Skeletal muscle tissue (tissue), 4 donors: Measurements from ENCODE around the gene OR2AE1. TPM values are rescaled to one million over a fixed set of nuclear protein-coding genes. Genes with fewer than 3 reads are reported as not detected.

Experiments used
- H3K27ac ChIP-seq: one replicate; pipeline ENCODE4 v1.7.0; 2013; ENCODE audit warnings: mild to moderate bottlenecking, low read depth, low read length, inconsistent platforms
- H3K27me3 ChIP-seq, 3 donors: one replicate each; pipeline ENCODE4 v1.7.0; 2013; ENCODE audit warnings: low read length in 3 of 3; ENCODE audit not compliant: control insufficient read depth in 3 of 3, insufficient read depth in 3 of 3
- H3K36me3 ChIP-seq, 3 donors: one replicate each; pipeline ENCODE4 v1.7.0; 2013; ENCODE audit warnings: low read length in 3 of 3; ENCODE audit not compliant: control insufficient read depth in 3 of 3, insufficient read depth in 3 of 3
- H3K4me1 ChIP-seq, 3 donors: one replicate each; pipeline ENCODE4 v1.7.0; 2013; ENCODE audit warnings: low read length in 3 of 3, mild to moderate bottlenecking in 3 of 3; ENCODE audit not compliant: control insufficient read depth in 3 of 3, insufficient read depth in 3 of 3
- H3K4me3 ChIP-seq, 3 donors: one replicate each; pipeline ENCODE4 v1.7.0; 2013; ENCODE audit warnings: low read length in 3 of 3
- H3K9ac ChIP-seq, 3 donors: one replicate each; pipeline ENCODE4 v1.7.0; 2013; ENCODE audit warnings: low read length in 3 of 3, mild to moderate bottlenecking in 3 of 3, moderate library complexity in 2 of 3, low read depth in 1 of 3
- H3K9me3 ChIP-seq, 3 donors: one replicate each; pipeline ENCODE4 v1.7.0; 2013; ENCODE audit warnings: low read length in 3 of 3; ENCODE audit not compliant: control insufficient read depth in 3 of 3
- total RNA-seq: library from RNA; depleted of rRNA; stranded (reverse); fragments of >200 nt; gene quantifications from one replicate; pipeline ENCODE4 v1.2.3, GENCODE V29; 2014
- donor health status: Osteomylitis.

The OR2AE1 gene, protein sequence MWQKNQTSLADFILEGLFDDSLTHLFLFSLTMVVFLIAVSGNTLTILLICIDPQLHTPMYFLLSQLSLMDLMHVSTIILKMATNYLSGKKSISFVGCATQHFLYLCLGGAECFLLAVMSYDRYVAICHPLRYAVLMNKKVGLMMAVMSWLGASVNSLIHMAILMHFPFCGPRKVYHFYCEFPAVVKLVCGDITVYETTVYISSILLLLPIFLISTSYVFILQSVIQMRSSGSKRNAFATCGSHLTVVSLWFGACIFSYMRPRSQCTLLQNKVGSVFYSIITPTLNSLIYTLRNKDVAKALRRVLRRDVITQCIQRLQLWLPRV
- total RNA-seq: not detected

DNA sequence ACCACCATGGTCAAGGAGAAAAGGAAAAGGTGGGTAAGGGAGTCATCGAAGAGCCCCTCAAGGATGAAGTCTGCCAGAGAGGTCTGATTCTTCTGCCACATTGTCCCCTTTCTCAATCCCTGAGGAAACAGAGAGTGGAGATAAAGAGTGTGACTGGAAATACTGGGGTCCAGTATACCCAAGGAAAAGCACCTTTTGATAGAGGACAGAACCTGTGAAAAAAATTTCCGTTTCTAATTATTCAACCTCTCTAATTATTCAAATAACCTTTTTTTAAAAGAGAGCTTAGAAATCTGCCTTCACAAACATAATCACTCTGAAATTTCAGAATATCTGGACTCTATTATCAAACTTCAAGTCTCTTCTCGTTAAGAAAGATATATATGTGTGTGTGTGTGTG, at the start of gene OR2AE1:
Gene OR2AE1 (minus strand): TSS at position 101 of the 400 bp plus-strand sequence. CDS start 0 bp downstream, at position 101.
- Histone ChIP-seq H3K27ac (no peak within 1 kb of the TSS), H3K27me3 (no peaks in the 10 kb centered on the region), H3K9ac (no peak within 1 kb of the TSS), H3K36me3 (peaks cover 0 to 2% (median 0%) of the 10 kb centered on the region in 3 donors), H3K4me1 (no peaks in the 10 kb centered on the region), H3K4me3 (no peak within 1 kb of the TSS), H3K9me3 (no peaks in the 10 kb centered on the region)

DNA sequence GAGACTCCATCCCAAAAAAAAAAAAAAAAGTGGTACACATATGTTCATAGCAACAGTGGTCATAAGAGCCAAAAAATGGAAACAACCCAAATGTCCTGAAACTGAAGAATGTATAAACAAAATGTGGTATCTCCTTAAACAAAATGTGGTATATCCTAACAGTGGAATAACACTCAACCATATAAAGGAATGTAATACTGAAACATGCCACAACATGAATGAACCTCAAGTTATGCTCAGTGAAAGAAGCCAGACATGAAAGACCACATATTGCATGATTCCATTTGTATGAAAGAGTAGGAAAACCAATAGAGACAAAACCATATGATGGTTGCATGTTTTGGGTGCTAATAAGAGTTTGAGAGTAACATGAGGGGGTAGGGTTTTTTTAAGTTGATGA, 49.5 kb upstream of the OR2AE1 start:
- no peaks in the 10 kb centered on the region for H3K36me3 ChIP-seq
- no peaks in the 10 kb centered on the region for H3K9me3 ChIP-seq
- no peak overlapping the region for H3K27ac ChIP-seq
- H3K4me1 ChIP-seq: peaks cover 0 to 5% (median 0%) of the 10 kb centered on the region in 3 donors
- H3K9ac ChIP-seq: no peak overlapping the region
- peaks cover 0 to 22% (median 6%) of the 10 kb centered on the region in 3 donors for H3K27me3 ChIP-seq
- no peak overlapping the region for H3K4me3 ChIP-seq

DNA sequence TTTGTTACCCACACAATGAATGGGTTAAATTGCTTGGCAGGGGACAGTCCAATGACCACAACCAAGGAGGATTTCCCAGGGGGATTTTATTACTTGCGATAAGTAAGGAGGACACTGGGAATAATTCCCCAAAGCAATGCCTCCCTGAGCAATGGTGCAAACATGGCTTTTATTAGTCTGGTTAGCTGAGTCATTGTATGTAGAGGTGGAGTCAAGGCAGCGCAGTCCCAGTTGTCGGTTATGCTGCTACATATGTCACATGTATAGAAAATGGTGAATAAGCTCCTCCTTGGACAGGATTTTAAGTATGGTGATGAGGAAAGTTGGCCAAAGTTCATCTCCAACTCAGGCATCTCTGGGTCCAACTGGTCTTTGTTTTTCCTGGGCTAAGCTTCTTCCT, 46.4 kb upstream of the OR2AE1 start:
- H3K27me3 ChIP-seq: peaks cover 0 to 11% (median 2%) of the 10 kb centered on the region in 3 donors
- no peaks in the 10 kb centered on the region for H3K36me3 ChIP-seq
- H3K9ac ChIP-seq: no peak overlapping the region
- H3K4me1 ChIP-seq: peaks cover 4 to 13% (median 8%) of the 10 kb centered on the region in 3 donors
- H3K27ac ChIP-seq: no peak overlapping the region
- H3K4me3 ChIP-seq: no peak overlapping the region
- no peaks in the 10 kb centered on the region for H3K9me3 ChIP-seq

DNA sequence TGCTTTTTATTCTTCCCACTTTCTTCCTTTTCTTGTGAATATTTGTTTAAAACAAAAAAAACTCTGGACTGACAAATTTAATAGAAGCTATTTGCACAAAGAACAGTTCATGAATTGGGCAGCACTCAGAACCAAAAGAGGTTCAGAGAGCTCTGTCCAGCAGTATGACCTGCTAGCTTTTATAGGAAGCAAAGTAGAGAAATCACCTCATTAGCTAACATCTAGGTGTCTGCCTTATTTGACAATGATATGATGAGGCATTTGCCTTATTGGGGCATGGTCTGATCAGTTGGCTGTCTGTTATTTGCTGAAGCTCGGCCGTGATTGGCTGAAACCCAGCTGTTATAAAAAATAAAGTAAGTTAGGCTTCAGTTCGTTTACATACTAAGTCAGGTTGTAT, 43.3 kb upstream of the OR2AE1 start:
- no peaks in the 10 kb centered on the region for H3K27me3 ChIP-seq
- peak overlapping the region; percentile 84 to 92 (median 85) for H3K4me3 ChIP-seq
- peak overlapping the region in 2 of 3 donors; percentile 84 to 86 for H3K9ac ChIP-seq
- H3K9me3 ChIP-seq: no peaks in the 10 kb centered on the region
- peak overlapping the region; percentile 82 for H3K27ac ChIP-seq
- H3K4me1 ChIP-seq: peaks cover 17 to 25% (median 24%) of the 10 kb centered on the region in 3 donors
- H3K36me3 ChIP-seq: peaks cover 4 to 21% (median 11%) of the 10 kb centered on the region in 3 donors

DNA sequence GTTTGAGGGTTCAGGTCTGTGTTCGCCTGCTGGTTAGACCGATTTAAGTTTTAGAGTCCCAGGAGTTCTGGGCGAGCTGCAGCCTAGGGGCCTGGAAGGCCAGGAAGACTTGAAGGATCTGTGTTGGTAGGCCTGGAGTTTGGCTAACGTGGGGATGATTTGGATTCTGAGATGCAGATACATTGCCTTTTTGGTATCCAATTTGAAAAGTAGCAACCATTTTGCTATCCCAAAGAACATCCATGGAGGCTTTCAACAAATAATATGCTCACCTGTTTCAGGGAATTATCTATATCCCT, 42.9 kb upstream of the OR2AE1 start:
- Histone ChIP-seq H3K36me3 (peaks cover 4 to 22% (median 11%) of the 10 kb centered on the region in 3 donors), H3K4me3 (peak overlapping the region; percentile 84 to 92 (median 85)), H3K27me3 (no peaks in the 10 kb centered on the region), H3K4me1 (peaks cover 17 to 25% (median 24%) of the 10 kb centered on the region in 3 donors), H3K9ac (peak overlapping the region; percentile 84 to 95 (median 86)), H3K9me3 (no peaks in the 10 kb centered on the region), H3K27ac (peak overlapping the region; percentile 82)

DNA sequence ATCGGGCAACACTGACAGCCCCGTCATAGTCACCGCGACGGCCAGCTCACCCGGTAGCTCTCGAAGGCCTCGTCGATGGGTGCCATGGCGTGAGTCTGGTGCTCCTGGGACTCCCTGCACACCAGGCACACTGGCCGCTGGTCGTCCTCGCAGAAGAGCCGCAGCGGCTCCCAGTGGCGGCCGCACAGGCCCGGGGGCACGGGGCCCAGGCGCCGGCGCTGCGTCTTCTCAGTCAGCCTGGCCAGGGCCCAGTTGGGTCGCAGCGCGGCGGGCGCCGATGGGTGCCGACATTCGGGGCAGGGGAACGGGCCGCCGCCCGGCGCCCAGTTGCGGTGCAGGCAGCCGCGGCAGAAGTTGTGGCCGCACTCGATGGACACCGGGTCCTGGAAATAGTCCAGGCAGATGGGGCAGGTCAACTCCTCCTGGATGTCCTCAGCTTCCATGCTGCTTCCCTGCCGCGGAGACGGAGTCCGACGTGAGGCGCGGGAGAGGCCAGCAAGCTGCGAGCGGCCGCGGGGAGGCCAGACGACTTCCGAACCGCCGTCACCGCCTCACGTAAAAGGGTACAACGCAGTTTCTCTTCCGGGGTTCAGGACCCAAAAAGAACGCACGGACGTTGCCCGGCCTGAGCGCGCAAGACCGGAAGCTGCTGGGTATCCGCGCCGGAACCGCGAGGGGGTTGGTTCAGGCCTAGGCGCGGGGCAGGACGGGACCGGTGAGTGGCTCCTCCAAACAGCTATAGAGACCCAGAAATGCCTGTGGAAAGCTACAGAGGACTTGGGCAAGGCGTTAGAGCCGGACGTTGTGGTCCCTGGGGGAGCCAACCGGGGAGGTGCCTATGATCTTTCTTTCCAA, 42.4 kb upstream of the OR2AE1 start, which contains the start of gene TRIM4:
Gene TRIM4 (minus strand): TSS at position 572 of the 855 bp plus-strand sequence. CDS start 129 bp downstream, at position 443.
- Histone ChIP-seq H3K27me3 (no peaks in the 10 kb centered on the region), H3K27ac (peak within 1 kb of the TSS; percentile 82), H3K4me1 (peaks cover 17 to 25% (median 24%) of the 10 kb centered on the region in 3 donors), H3K4me3 (peak within 1 kb of the TSS; percentile 84 to 92 (median 85)), H3K9ac (peak within 1 kb of the TSS; percentile 84 to 95 (median 86)), H3K36me3 (peaks cover 4 to 22% (median 11%) of the 10 kb centered on the region in 3 donors), H3K9me3 (no peaks in the 10 kb centered on the region)

DNA sequence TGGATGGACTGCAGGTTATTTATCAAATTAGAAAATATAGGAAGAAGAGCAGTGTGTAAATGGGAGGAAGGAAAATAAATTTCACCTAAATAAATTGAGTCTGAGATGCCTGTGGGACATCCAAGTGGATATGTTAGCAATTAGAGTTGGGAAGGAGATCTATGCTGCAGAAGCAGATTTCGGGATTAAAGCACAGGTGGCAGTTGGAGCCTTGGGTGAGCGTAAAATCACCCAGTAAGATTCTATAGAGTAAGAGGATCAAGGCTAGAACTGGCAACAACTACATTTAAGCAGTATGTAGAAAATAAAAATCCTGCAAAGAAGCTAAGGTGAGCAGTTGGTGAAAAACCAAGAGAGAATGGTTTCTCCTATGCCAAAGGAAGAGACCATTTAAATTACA, 34.1 kb upstream of the OR2AE1 start:
- Histone ChIP-seq H3K4me1 (no peaks in the 10 kb centered on the region), H3K9me3 (no peaks in the 10 kb centered on the region), H3K36me3 (peaks cover 19 to 47% (median 21%) of the 10 kb centered on the region in 3 donors)

DNA sequence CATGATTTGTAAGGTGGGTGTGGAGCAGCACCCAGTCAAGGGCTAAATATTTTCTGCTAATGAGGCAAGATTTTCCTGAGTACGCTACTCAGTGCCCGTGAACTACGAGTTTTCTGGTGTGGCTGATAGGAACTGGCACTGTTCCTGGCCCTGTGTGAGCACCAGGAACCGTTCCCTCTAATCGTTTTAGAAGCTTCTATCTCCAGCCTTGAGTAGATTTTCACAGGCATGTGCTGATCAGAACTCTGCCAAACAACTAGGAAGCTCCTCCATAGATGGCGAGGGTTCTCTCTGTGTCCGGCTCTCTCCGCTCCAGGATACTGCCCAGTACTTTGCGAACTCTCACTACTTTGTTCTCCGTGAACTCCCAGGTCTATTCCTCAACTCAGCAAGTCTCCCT, 24.7 kb upstream of the OR2AE1 start:
- Histone ChIP-seq H3K4me3 (no peak overlapping the region), H3K4me1 (no peaks in the 10 kb centered on the region), H3K36me3 (peaks cover 17 to 57% (median 33%) of the 10 kb centered on the region in 3 donors), H3K9ac (no peak overlapping the region), H3K27ac (no peak overlapping the region), H3K9me3 (no peaks in the 10 kb centered on the region), H3K27me3 (no peaks in the 10 kb centered on the region)

More for the DNA sequence above, 34.1 kb upstream of the OR2AE1 start:
- no peak overlapping the region for H3K4me3 ChIP-seq
- no peaks in the 10 kb centered on the region for H3K27me3 ChIP-seq
- H3K9ac ChIP-seq: no peak overlapping the region
- H3K27ac ChIP-seq: no peak overlapping the region

DNA sequence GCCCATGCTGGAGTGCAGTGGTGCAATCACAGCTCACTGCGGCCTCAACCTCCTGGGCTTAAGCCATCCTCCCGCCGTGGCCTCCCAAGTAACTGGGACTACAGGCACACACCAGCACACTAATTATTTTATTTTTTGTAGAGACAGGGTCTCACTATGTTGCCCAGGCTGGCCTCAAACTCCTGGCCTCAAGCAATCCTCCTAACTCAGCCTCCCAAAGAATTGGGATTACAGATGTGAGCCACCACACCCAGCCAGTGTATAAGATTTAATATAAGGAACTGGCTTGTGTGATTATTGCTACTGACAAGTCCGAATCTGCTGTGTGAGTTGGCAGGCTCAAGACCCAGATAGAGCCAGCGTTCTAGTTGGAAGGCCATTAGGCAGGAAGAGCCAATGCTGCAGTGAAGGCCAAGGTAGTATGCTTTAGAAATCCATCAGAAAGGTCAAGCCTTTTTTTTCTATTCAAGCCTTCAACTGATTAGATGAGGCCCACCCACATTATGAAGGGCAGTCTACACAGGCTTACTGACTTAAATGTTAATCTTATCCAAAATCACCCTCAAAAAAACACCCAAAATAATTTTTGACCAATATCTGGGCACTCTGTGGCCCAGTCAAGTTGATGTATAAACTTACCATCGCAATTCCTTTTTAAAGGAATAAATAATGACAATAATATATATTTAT, 23.1 kb upstream of the OR2AE1 start:
- H3K27me3 ChIP-seq: no peaks in the 10 kb centered on the region
- no peaks in the 10 kb centered on the region for H3K4me1 ChIP-seq
- no peak overlapping the region for H3K4me3 ChIP-seq
- H3K9ac ChIP-seq: no peak overlapping the region
- H3K27ac ChIP-seq: no peak overlapping the region
- H3K9me3 ChIP-seq: no peaks in the 10 kb centered on the region
- peaks cover 13 to 48% (median 30%) of the 10 kb centered on the region in 3 donors for H3K36me3 ChIP-seq
